ENCODE measurements around the gene DAB1.

DNA sequence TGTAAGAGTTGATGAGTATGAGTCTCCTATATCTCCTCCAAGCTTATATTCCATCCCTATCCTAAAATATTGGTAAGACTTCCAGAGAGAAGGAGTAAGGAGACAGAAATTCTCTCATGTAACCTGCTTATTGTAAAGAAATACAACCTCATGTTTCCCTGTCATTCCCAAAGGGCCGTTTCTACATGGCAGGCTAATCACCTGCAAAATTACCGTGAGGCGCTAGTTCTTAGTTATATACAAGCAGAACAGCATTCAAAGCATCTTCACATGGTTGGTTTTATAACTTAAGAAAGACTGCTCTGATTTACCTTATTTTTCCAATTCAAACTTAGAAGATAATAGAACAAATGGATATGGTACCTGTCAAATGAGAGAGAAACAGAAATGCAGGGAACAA is 42.9 kb downstream of the DAB1 start:
- no peak for TF ChIP-seq EZH2 (IDR thresholded peaks at IDR 0.05; ENCODE audit: borderline replicate concordance, low read length)
- TF ChIP-seq, protein P1, sequence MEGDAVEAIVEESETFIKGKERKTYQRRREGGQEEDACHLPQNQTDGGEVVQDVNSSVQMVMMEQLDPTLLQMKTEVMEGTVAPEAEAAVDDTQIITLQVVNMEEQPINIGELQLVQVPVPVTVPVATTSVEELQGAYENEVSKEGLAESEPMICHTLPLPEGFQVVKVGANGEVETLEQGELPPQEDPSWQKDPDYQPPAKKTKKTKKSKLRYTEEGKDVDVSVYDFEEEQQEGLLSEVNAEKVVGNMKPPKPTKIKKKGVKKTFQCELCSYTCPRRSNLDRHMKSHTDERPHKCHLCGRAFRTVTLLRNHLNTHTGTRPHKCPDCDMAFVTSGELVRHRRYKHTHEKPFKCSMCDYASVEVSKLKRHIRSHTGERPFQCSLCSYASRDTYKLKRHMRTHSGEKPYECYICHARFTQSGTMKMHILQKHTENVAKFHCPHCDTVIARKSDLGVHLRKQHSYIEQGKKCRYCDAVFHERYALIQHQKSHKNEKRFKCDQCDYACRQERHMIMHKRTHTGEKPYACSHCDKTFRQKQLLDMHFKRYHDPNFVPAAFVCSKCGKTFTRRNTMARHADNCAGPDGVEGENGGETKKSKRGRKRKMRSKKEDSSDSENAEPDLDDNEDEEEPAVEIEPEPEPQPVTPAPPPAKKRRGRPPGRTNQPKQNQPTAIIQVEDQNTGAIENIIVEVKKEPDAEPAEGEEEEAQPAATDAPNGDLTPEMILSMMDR (conservative IDR thresholded peaks at IDR 0.05 in 1 of 2, IDR thresholded peaks at IDR 0.05 in 1 of 2; ENCODE audit: extremely low read depth in 1 of 2, insufficient read depth in 1 of 2, low read depth in 1 of 2, low read length in 2 of 2): no peak
